GM18858 (cell line): ENCODE results near the gene TMUB1.

ENCODE experiments used
- ATAC-seq: cut with Tn5 transposase; IDR thresholded peaks from one replicate; pipeline ENCODE4 v1.9.1; 2021; ENCODE audit not compliant: unreplicated experiment

TMUB1 gene

GRCh38 chr7:151104411-151105235 lies 21.3 kb upstream of the TMUB1 start:
- no peak for ATAC-seq

GRCh38 chr7:151103973-151104372 lies 20.7 kb upstream of the TMUB1 start:
- ATAC-seq = no peak

DNA sequence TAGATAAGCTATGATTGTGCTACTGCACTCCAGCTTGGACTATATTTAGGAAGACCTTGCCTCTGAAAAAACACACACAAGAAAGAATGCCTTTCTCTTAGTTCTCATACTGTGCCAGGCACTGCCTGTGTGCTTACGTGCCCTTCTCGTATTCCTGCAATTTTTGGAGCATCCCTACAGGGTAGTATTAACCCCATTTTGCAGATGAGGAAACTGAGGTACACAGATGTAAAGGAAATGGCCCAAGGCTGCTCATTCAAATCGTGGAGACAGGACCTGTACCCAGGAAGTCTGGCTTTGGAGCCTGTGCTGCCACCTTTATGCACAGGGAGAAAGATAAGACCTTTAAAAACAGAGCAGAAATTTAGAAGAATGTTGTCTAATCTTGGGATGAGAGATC lies 19.7 kb upstream of the TMUB1 start:
- no peak for ATAC-seq

DNA sequence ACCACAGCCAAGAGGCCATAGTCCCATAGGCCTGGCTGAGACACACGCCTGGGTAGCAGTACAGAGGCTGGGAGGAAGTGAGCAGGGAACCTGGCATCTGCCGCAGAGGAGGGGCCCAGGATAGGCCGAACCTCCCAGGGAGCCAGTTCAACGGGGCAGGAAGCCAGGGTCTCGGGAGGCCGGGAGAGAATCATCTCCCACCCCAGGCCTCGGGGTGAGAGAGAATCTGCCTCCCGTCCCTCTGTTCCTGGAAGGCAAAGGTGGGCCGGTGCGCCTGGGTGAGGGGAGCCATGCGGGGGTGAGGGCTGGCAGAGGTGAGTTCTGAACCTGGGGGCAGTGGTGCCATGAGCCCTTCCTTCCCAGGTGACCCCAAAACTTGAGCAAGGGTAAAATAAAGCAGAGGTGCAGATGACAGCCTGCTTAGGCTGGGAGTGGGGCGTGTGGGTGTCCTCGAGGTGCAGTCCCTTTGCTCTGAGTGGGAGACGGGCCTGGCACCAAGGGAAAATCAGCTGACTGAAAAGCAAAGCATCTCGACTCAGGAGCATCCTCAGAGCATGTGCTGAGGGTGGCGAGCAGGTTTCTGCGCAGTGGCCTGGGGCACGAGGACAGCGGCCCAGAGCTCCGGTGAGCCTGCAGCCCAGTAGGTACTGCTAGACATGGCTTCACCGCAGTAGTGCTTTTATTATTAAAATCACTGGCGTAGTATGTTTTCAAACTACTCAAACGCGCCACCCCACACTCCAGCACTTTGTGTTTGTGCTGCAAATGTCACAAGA lies 18.5 kb upstream of the TMUB1 start:
- ATAC-seq = no peak

DNA sequence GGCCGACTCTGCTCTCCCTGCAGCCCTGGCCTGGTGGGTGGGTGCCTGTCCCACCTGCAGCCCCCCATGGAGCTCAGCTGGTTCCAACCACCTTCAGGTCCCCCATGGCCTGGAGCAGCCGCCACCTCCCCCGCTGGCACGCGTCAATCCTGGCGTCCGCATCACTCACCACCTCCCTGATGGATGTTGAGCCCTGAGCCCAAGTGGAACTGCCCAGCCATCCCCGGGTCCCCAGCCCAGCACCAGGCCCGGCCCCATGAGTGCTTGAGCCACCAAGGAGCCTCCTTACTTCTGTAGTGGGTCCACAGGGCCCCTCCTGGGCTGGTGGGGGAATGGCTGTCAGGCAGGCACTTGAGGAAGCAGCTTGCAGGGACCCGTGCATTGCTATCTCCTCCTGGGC lies 17.6 kb upstream of the TMUB1 start:
- no peak for ATAC-seq

GRCh38 chr7:151099486-151100211 lies 16.4 kb upstream of the TMUB1 start:
- no peak for ATAC-seq

DNA sequence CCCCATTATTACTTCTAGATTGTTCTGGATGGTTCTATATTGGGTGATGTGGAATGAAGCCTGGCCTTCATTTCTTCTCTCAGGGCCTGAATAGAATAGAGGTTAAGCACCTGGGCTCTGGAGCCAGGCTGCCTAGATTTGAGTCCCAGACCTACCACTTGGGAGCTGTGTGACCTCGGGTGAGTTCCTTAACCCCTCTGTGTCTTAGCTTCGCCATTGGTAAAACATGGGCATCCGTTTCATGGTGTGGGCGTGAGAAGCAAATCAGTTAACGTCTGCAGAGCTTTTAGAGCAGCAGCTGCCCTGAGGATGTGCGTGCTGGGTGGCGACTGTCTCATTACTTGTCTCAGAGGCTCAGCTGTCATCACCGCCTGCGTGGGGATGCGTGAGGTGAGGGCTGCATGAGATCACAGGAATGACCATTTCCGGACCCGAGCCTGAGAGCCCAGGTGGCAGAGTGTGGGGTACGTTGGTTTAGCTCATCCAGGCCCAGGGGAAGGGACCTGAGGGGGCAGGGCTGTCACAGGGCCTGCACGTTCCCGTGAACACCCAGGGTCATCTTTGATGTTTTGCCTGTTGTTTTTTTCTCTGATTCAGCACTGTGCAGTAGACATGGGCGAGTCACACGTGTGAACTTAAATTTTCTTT lies 12.7 kb upstream of the TMUB1 start:
- no peak for ATAC-seq

DNA sequence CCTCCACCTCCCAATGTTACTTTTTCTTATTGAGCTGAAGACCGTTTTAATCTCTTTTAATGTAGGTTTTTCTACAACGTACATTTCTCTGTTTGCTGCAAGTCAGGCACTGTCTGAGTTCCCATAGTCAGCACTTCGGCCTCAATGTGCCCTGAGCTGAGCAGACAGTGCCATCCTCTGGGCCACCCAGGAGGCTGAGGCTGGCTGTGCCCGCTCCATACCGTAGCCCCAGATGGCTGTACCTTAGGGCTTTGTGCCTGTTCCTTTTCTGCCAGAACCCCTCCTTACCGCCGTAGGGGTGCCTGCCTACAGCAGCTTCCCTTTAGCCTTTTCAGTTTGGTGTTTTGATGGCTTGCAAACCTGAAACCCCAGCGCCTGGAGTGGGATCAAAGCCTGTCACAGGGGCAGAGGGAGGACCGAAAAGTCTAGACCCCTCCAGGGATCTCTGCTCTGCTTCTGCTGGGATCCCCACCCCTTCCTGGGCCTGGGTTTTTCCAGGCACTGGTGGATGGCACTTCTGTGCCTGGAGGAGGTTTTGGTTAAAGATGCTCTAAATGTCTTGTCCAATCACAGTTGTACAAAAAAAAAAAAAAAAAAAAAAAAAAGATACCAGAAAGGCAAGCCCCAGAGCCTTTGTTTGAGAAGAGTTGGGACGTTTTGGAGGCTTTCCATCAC lies 12.0 kb upstream of the TMUB1 start:
- ATAC-seq = no peak

DNA sequence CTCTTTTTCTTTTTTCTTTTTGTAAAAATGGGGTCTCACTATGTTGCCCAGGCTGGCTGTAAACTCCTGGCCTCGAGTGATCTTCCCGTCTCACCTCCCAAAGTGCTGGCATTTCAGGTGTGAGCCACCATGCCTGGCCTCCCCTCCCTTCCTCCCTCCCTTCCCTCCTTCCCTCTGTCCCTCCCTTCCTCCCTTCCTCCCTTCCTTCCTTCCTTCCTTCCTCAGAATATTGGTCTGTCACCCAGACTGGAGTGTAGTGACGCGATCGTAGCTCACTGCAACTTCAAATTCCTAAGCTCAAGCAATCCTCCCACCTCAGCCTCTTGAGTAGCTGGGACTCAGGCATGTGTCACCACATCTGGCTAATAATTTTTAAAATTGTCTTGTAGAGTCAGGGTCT lies 11.4 kb upstream of the TMUB1 start:
- ATAC-seq = no peak

DNA sequence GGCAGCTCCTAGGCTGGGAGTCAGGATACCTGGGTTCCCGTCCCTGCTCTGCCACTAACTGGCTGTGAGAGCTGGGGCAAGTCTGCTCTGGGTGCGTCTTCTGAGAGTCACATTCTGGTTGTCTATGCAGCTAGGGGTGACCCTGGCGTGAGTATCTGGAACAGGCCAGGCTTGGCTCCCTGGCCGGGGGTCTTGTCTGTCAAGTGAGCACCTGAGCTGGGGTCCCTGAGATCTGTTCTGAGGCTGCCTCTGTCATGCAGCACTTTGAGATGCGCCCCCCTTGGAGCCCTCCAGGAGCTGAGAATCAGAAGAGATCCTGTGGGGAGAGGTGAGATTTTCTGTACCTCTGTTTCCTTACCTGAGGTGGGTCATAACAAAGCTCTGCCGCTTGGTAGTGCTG lies 10.5 kb upstream of the TMUB1 start:
- no peak for ATAC-seq

DNA sequence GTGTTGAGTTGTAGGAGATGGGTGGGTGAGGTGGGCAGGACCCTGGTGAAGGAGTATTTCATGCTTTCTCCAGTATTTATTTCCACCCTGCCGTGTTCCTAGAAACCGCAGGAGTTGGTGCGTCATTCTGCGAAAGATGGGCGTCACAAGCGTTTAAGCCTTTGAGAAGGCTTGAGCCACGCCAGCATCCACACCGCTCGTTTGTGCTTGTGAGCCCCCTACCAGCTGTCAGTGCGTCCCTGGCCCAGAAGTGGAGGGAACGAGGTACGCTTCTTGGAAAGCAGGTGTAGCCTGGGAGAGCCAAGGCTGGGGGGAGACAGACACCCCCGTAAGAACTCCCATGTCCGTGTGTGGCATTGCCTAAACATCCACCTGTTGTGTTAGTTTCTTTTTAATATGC lies 8.7 kb upstream of the TMUB1 start:
- no peak for ATAC-seq

DNA sequence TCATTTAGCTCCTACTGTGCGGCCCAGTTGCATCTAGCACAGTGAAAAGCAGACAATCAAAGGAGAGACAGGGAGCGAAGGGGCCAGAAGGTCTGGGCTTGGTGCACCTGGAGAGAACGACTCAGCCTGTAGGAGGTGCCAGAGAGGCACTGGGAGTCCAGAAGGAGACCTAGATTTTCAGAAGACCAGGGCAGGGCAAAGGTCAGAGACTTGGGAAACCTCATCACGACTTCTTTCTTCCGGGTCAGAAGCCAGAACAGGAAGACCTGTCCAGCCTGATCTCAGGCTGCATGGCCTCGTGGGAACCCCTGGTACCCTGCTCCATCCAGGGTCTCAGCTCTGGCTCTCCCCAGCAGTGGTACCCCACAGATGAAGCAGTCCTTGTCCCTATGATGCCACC lies 8.1 kb upstream of the TMUB1 start:
- no peak for ATAC-seq

DNA sequence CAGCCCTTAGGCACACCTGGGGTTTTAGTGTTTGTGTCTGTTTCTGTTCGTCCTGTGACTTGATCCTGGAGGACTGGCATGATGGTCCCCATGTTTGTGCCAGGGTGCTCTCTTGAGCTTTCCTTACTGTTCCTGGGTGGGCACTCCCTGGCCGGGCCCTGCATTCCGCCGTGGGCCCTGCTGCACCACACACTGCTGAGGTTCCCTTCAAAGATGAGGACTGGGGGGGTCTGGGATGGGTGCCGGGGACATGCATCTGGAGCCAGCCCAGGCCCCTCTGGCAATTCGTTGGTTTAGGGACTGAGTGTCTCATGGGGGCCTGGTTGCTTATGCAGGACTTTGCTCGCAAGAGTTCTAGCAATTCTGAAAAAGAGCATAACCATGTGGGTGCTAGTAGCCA lies 7.7 kb upstream of the TMUB1 start:
- no peak for ATAC-seq

DNA sequence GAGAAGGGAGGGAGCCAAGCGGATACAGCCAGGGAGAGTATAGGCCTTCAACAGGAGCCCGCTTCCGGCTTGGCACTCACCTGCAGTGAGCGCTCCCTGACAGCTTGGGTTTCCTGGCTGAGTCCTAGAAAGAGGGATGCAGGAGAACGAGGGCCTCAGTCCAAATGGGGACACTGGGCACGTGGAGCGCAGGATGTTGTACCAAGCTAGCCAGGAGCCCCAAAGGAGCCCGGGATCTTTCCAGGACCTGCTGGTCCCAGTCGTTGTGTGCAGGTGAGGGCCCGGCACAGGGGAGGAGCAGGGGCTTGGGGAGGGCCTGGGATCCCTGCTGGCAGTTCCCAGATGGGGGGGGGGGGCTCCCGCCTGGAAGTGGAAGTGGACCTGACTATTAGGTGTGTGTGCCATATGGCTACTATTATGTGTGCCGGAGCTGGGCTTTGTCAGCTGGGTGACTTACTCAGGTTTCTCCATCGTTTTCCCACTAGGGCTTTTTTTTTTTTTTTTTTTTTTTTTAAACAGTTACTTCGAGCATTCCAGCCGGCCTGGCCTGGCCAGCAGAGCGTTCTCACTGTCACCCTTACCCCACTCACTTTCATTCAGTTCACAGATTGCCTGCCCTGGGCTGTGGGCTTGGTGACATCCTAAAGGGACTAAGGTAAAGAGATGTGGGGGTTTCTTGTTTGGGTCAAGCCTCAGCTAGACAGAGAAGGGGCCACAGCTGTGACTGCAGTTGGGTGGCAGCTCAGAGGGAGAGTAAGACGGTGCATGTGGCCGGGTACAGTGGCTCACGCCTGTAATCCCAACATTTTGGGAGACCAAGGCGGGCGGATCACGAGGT lies 6.8 kb upstream of the TMUB1 start:
- ATAC-seq = no peak

DNA sequence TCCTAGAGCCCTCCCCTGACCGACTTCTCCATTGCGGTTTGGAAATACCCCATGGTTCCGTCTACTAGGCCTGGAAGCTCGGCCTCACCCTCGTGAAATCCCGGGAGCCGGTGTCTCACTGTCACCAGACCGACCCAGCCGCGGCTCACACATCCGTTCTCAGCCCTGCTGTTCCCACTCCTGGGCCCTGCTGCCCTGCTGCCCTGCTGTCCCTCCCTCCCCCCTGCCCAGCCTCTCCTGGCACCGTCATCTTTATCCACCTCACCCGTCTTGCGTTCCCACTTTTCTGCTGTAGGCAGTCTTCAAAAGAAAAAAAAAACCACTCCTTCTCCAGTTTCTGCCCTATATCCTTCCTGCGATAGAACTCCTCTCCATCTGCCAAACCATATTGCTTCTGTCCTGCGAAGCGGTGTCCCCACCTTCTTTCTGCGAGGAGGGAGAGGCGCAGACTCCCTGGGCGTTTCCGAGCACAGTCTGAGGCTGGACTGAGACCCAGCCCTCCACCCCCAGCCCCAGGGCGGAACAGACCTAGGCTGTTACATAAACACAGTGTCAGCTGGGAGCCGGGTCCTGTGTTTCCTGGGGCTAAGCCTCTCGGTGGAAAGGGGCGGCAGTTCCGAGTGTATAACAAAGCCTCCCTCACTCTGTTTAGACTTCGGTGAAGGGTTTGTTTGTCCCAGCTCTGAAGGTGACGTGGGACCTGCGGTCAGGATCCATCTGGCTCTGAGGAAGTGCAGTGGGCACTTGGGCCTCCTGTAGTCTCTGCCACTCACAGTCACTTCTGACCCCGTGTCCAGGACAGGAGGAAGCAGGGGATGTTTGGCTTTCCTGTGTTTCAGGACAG lies 5.8 kb upstream of the TMUB1 start:
- ATAC-seq = no peak

GRCh38 chr7:151088019-151088855 lies 4.9 kb upstream of the TMUB1 start:
- no peak for ATAC-seq

DNA sequence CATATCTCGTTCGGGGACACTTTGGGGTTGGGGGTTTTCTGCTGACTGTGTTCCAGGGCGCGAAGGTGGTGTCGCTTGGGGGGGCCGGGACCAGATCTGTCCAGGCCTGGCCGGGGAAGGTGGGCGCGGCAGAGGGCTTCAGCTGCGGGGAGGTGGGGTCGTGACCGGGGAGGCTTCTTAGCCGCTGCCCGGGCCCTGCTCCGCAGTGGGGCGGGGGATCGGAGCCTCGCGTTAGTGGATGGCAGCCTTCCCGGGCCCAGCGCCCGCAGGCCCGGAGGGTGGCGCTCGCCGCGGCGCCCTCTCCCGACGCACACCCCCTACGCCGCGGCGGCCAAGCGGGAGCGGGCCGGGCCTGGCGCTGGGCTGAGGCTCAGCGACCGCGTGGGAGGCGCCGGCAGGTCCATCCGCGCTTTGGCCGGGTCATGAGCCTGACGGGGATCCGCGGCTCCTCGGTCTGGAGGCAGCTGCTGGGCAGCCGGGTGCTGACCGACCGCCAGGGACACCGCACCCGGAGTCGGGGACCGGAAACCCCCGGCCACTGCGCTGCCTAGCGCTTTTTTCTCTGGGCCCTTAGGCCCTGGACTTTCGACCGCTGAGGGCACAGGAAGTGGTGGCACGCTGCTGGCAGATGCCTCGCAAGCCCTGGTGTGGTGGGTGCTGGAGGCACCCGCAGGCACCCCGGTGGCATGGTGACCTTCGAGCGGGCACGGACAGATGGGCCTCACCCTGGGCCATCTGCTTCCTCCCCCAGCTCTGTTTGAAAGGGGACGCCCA lies 4.1 kb upstream of the TMUB1 start:
- no peak for ATAC-seq
